ENCODE data around the gene TEPSIN. TPM values are rescaled to one million over a fixed set of nuclear protein-coding genes. Genes with fewer than 3 reads are reported as not detected.

Gene TEPSIN
- total RNA-seq, 2 donors from 2014 or later: 84.1 to 90.9 TPM

DNA sequence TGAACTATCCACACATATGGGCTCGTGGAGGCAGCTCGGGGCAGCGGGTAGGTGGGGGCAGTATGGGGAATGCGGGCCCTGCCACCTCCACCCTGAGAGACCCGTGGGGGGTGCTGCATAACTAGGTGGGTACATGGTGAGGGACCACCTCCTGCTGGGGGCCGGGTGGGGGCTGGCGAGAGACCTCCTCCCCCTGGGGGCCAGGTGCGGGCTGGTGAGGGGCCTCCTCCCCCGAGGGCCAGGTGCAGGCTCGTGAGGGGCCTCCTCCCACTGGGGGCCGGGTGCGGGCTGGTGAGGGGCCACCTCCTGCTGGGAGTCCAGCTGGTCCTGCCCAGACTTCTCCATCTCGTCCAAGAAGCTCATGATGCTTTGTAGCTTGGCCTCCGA lies 41.5 kb downstream of the TEPSIN start:
- Mint-ChIP-seq H3K36me3 (ENCODE audit: low read depth) (no peaks in the 10 kb centered on the region), H3K4me3 (no peak overlapping the region), H3K27ac (no peak overlapping the region), H3K27me3 (no peaks in the 10 kb centered on the region), H3K4me1 (no peaks in the 10 kb centered on the region)
- peak in 1 of 3 donors; percentile 6 for DNase-seq
- no peaks in the 10 kb centered on the region for H3K9me3 ChIP-seq (ENCODE audit: control insufficient read depth, low read length, poor library complexity, severe bottlenecking)
- ATAC-seq: no peak

DNA sequence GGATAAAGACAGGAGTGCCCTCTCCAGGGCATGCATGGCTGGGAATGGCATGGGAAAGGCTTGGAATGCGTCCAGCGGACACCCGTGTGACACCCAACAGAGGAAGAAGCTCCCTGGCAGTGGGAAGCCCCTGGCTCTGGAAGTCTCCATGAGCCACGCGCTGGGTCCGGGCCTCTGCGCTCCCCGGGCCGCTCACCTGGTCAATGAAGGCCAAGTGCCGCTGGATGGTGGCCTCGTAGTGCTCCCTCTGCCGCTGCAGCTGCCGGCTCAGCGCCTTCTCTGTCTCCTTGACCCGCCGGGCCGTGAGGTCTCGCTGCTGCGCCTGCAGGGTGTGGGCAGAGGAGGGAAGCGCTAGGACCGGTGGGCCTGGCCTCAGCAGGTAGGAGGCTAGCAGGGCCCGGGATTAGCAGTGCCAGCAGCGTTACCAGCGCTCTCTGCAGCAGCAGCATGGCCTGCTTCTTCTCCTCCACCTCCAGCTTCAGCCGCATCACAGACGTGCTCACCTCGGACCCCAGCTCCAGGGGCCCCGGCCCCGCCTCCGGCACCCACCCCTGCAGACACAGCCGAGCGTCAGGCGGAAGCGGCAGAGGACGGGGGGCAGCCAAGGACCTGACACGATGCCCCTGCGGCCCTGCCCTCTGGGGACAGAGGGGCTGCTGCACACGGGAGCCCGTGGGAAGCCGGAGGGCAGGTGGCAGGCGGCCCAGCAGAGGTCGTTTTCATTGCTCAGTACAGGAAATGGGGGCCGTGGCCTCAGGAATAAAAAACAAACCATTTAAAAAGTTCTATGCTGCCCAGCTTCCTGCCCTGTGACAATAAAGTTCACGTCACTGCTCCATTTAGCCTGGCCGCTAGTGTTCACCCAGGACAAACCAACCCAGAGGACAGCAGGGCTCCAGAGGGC lies 42.1 kb downstream of the TEPSIN start:
- Mint-ChIP-seq H3K4me1 (no peaks in the 10 kb centered on the region), H3K27me3 (no peaks in the 10 kb centered on the region), H3K36me3 (ENCODE audit: low read depth) (no peaks in the 10 kb centered on the region), H3K27ac (no peak overlapping the region), H3K4me3 (no peak overlapping the region)
- H3K9me3 ChIP-seq (ENCODE audit: control insufficient read depth, low read length, poor library complexity, severe bottlenecking): no peaks in the 10 kb centered on the region
- peak in 1 of 3 donors; percentile 6 for DNase-seq
- no peak for ATAC-seq

GRCh38 chr17:81195941-81196495 lies 42.8 kb downstream of the TEPSIN start:
- no peak for ATAC-seq
- Mint-ChIP-seq H3K4me1 (no peaks in the 10 kb centered on the region), H3K27me3 (no peaks in the 10 kb centered on the region), H3K36me3 (ENCODE audit: low read depth) (no peaks in the 10 kb centered on the region), H3K4me3 (no peak overlapping the region), H3K27ac (no peak overlapping the region)
- DNase-seq: no peak
- no peaks in the 10 kb centered on the region for H3K9me3 ChIP-seq (ENCODE audit: control insufficient read depth, low read length, poor library complexity, severe bottlenecking)

GRCh38 chr17:81194941-81195901 lies 43.6 kb downstream of the TEPSIN start:
- no peaks in the 10 kb centered on the region for H3K4me1 Mint-ChIP-seq
- DNase-seq: peak in 1 of 3 donors; percentile 10
- no peak overlapping the region for H3K27ac Mint-ChIP-seq

DNA sequence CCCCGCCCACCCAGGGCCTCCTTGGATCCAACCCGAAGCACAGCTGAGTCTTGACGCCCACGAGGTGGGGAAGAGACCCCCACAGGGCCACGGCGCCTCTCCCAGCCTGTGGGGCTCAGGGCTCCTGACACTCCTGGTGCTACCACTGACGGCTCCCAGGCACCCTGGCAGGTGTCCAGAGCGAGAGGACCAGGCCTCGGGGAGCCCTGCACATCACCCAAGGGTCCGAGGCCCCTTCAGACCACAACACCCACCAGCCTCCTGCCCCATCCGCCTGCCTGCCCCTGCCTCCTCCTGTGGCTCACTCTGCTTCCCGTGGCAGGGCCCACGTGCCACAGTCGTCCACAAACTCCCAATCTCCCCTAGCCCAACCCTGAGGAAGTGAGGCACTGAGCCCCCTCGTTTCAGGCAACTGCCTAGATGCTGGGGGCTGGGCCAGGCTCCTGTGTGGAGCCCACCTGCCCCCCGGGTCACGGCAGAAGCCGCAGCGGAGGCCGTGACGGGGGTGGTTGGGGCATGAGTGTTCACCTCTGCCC lies 44.6 kb downstream of the TEPSIN start:
- Mint-ChIP-seq H3K27me3 (no peaks in the 10 kb centered on the region), H3K27ac (no peak overlapping the region), H3K36me3 (ENCODE audit: low read depth) (no peaks in the 10 kb centered on the region), H3K4me3 (no peak overlapping the region), H3K4me1 (no peaks in the 10 kb centered on the region)
- DNase-seq (peak in 1 of 3 donors; percentile 8), ATAC-seq (no peak)
- no peaks in the 10 kb centered on the region for H3K9me3 ChIP-seq (ENCODE audit: control insufficient read depth, low read length, poor library complexity, severe bottlenecking)

More at GRCh38 chr17:81194941-81195901, 43.6 kb downstream of the TEPSIN start:
- H3K36me3 Mint-ChIP-seq (ENCODE audit: low read depth): no peaks in the 10 kb centered on the region
- H3K9me3 ChIP-seq (ENCODE audit: control insufficient read depth, low read length, poor library complexity, severe bottlenecking): no peaks in the 10 kb centered on the region
- ATAC-seq: no peak
- no peak overlapping the region for H3K4me3 Mint-ChIP-seq
- no peaks in the 10 kb centered on the region for H3K27me3 Mint-ChIP-seq

- H3K27me3 Mint-ChIP-seq: no peaks in the 10 kb centered on the region
- H3K27ac Mint-ChIP-seq: no peak overlapping the region
- peak in 1 of 3 donors; percentile 4 for DNase-seq
- H3K4me1 Mint-ChIP-seq: peaks cover 2% of the 10 kb centered on the region
- ATAC-seq: no peak
- H3K36me3 Mint-ChIP-seq (ENCODE audit: low read depth): no peaks in the 10 kb centered on the region
- H3K9me3 ChIP-seq (ENCODE audit: control insufficient read depth, low read length, poor library complexity, severe bottlenecking): no peaks in the 10 kb centered on the region
- no peak overlapping the region for H3K4me3 Mint-ChIP-seq
Observed at GRCh38 chr17:81193470-81194224, 45.2 kb downstream of the TEPSIN start.

GRCh38 chr17:81193051-81193410 lies 45.8 kb downstream of the TEPSIN start:
- no peaks in the 10 kb centered on the region for H3K27me3 Mint-ChIP-seq
- peaks cover 2% of the 10 kb centered on the region for H3K4me1 Mint-ChIP-seq
- peak in 1 of 3 donors; percentile 9 for DNase-seq
- H3K36me3 Mint-ChIP-seq (ENCODE audit: low read depth): no peaks in the 10 kb centered on the region
- no peak overlapping the region for H3K27ac Mint-ChIP-seq
- no peak for ATAC-seq
- H3K4me3 Mint-ChIP-seq: no peak overlapping the region
- no peaks in the 10 kb centered on the region for H3K9me3 ChIP-seq (ENCODE audit: control insufficient read depth, low read length, poor library complexity, severe bottlenecking)

DNA sequence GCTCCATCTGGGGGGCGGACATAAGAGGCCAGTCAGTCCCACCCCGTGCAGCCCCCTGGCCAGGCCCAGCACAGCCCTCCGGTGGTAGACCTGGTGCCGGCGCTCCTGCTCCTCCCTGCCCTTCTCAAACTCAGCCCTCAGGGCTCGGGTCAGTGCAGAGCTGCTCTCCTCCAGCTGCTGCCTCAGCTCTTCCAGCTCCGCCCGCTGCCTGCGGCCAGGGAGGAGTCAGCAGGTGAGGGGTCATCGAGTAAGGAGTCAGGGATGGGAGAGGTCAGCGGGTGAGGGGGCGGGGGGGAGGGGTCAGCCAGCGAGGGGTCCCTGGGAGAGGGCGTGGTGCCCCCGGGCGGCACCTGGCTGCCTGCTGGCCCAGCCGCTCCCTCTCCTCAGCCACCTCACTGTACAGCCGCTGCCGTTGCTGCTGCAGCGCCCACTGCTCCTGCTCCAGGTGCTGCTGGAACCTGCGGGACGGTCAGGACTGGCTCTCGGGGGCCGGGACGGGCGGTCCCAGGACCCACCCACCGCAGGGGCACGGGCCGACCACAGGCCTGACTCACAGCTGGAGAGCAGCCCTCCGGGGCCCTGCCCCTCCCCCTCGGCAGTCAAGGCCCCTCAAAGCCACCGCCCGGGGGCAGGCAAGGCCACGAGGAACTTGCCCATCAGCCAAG lies 46.3 kb downstream of the TEPSIN start:
- H3K27me3 Mint-ChIP-seq: no peaks in the 10 kb centered on the region
- H3K4me1 Mint-ChIP-seq: peaks cover 2% of the 10 kb centered on the region
- H3K9me3 ChIP-seq (ENCODE audit: control insufficient read depth, low read length, poor library complexity, severe bottlenecking): no peaks in the 10 kb centered on the region
- ATAC-seq (no peak), DNase-seq (no peak)
- H3K36me3 Mint-ChIP-seq (ENCODE audit: low read depth): no peaks in the 10 kb centered on the region
- H3K27ac Mint-ChIP-seq: no peak overlapping the region
- no peak overlapping the region for H3K4me3 Mint-ChIP-seq

- H3K27me3 Mint-ChIP-seq: no peaks in the 10 kb centered on the region
- H3K27ac Mint-ChIP-seq: no peak overlapping the region
- H3K4me3 Mint-ChIP-seq: no peak overlapping the region
- no peaks in the 10 kb centered on the region for H3K9me3 ChIP-seq (ENCODE audit: control insufficient read depth, low read length, poor library complexity, severe bottlenecking)
- peaks cover 2% of the 10 kb centered on the region for H3K4me1 Mint-ChIP-seq
- H3K36me3 Mint-ChIP-seq (ENCODE audit: low read depth): no peaks in the 10 kb centered on the region
- DNase-seq: no peak
- ATAC-seq: no peak
Observed at GRCh38 chr17:81191646-81192045, 47.2 kb downstream of the TEPSIN start.

- Mint-ChIP-seq H3K27me3 (no peaks in the 10 kb centered on the region), H3K27ac (no peak overlapping the region), H3K4me3 (no peak overlapping the region), H3K36me3 (ENCODE audit: low read depth) (no peaks in the 10 kb centered on the region), H3K4me1 (peaks cover 2% of the 10 kb centered on the region)
- DNase-seq: no peak
- no peaks in the 10 kb centered on the region for H3K9me3 ChIP-seq (ENCODE audit: control insufficient read depth, low read length, poor library complexity, severe bottlenecking)
- no peak for ATAC-seq
Observed at GRCh38 chr17:81191116-81191515, 47.7 kb downstream of the TEPSIN start.

DNA sequence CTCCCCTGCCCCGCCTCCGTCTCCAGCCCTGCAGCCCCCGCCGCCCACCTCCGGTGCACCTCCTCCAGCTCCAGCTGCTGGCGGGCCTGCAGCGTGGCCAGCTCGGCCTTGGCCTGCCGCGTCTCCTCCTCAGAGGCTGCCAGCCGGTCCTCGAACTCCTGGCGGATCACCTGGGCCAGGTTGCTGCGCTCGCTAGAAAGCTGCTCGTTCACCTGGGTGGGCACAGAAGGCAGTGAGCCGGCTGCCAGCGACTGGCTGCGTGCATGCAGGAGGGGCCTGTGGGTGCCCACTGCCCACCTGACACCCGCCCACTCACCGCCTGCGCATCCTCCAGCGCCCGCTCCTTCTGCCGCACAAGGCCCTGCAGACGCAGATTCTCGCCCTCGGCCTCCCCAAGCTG lies 48.3 kb downstream of the TEPSIN start:
- ATAC-seq (no peak), DNase-seq (no peak)
- Mint-ChIP-seq H3K36me3 (ENCODE audit: low read depth) (no peaks in the 10 kb centered on the region), H3K4me1 (peaks cover 2% of the 10 kb centered on the region), H3K27me3 (no peaks in the 10 kb centered on the region), H3K27ac (no peak overlapping the region), H3K4me3 (no peak overlapping the region)
- H3K9me3 ChIP-seq (ENCODE audit: control insufficient read depth, low read length, poor library complexity, severe bottlenecking): no peaks in the 10 kb centered on the region
